ENCODE measurements around the gene NDST1. TPM values are rescaled to one million over a fixed set of nuclear protein-coding genes. Genes with fewer than 3 reads are reported as not detected.

NDST1 gene
- total and polyA plus RNA-seq, 10 of the 15 experiments (the other 5 are each of a cell fraction or from before 2014, with no cell fraction given): 0.20 to 53.5 (median 12.9) TPM

DNA sequence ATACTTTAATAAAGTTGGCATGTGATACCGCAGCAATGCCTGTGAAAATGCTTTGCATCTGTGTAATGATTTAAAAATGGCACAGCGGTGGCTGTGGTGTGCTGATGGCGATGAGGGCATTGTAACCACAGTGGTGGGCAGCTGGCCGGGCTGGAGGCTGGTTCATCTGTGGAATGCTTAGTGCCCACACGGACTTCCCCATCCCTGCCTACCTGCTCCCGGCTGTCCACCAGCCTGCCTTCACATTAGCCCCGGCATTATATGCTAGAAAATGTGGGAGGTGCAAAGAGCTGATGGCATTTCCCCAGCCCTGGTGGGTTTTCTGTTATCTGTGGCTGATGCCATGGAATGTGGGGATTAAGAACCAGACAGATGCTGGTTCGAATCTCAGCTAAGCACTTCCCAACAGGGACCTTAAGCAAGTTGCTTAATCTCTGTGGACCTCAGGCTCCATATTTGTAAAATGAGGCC lies 2.9 kb upstream of the NDST1 start (continued):
- TF ChIP-seq NKRF (conservative IDR thresholded peaks at IDR 0.05): no peak
- TF ChIP-seq EED (IDR thresholded peaks at IDR 0.05; ENCODE audit: low read depth): no peak
- no peak for TF ChIP-seq KAT2A (conservative IDR thresholded peaks at IDR 0.05; ENCODE audit: control insufficient read depth, low read depth, low read length)

- no peak overlapping the region for H3K27ac ChIP-seq (ENCODE audit: control insufficient read depth, insufficient read depth)
- H3K4me1 ChIP-seq (ENCODE audit: control insufficient read depth, insufficient read depth, low read length): no peaks in the 10 kb centered on the region
- peaks cover 4 to 6% of the 10 kb centered on the region in 2 experiments; a peak in 3 of 4 replicates for H3K36me3 ChIP-seq (ENCODE audit: control insufficient read depth in 2 of 2, insufficient read depth in 2 of 2, low read length in 1 of 2)
- H3K27me3 ChIP-seq (replicated peaks in 1 of 2; ENCODE audit: control insufficient read depth in 2 of 2, insufficient read depth in 2 of 2, low read length in 1 of 2): no peaks in the 10 kb centered on the region
- RAD21 ChIA-PET (ENCODE audit: unreplicated experiment): no interaction called here
- intact Hi-C loops (cut with micrococcal nuclease; ENCODE audit: unreplicated experiment): no loop called here
- 83% methylated on average over 8 of the region's 8 CpGs for WGBS (ENCODE audit: insufficient coverage, insufficient replicate concordance, low lambda C conversion rate, missing lambda C conversion rate)
- H3K79me2 ChIP-seq (ENCODE audit: control insufficient read depth, insufficient read depth, low read length): peaks cover 1% of the 10 kb centered on the region; the same call in 1 of the 2 replicates
- DNase-seq (ENCODE audit: low read depth, low spot score): no peak
- BruUV-seq (replicated peaks): no TSS peak
- CTCF ChIA-PET: interaction anchor here (0.5 to 1.9 kb wide), 3 partner anchors 47 to 733 kb away, joined by 3 to 6 read pairs (median 4); no protein-coding TSS in a partner anchor
- no peaks in the 10 kb centered on the region for H3K9me3 ChIP-seq (replicated peaks; ENCODE audit: control insufficient read depth, insufficient read depth, low read length)
- POLR2A ChIA-PET: interaction anchor here (0.8 kb wide), 1 partner anchor 16 kb away, joined by 3 read pairs; no protein-coding TSS in a partner anchor
- in situ Hi-C loops (cut with MboI): no loop called here
- SMC1A ChIA-PET (ENCODE audit: uncharacterized antibody, unreplicated experiment): no interaction called here
- no peak overlapping the region for H3K4me3 ChIP-seq
- no peak for ATAC-seq
- no peaks in the 10 kb centered on the region for H4K20me1 ChIP-seq (ENCODE audit: control insufficient read depth, insufficient read depth)
- H3K9ac ChIP-seq (ENCODE audit: control insufficient read depth, insufficient read depth, low read length): no peak overlapping the region
- no peak for FAIRE-seq
- H2AFZ ChIP-seq (ENCODE audit: control insufficient read depth, low read depth, low read length): no peak overlapping the region
- H3K4me2 ChIP-seq (ENCODE audit: control insufficient read depth, insufficient read depth): no peak overlapping the region
- TF ChIP-seq, protein P1, sequence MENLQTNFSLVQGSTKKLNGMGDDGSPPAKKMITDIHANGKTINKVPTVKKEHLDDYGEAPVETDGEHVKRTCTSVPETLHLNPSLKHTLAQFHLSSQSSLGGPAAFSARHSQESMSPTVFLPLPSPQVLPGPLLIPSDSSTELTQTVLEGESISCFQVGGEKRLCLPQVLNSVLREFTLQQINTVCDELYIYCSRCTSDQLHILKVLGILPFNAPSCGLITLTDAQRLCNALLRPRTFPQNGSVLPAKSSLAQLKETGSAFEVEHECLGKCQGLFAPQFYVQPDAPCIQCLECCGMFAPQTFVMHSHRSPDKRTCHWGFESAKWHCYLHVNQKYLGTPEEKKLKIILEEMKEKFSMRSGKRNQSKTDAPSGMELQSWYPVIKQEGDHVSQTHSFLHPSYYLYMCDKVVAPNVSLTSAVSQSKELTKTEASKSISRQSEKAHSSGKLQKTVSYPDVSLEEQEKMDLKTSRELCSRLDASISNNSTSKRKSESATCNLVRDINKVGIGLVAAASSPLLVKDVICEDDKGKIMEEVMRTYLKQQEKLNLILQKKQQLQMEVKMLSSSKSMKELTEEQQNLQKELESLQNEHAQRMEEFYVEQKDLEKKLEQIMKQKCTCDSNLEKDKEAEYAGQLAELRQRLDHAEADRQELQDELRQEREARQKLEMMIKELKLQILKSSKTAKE (IDR thresholded peaks at IDR 0.05; ENCODE audit: low read depth, poor library complexity, severe bottlenecking): no peak
- TF ChIP-seq PAX8 (IDR thresholded peaks at IDR 0.05): no peak
- no peak for TF ChIP-seq NFYA (IDR thresholded peaks at IDR 0.05; ENCODE audit: borderline replicate concordance, low read depth, low read length)
- TF ChIP-seq MAX (IDR thresholded peaks at IDR 0.05; ENCODE audit: low read depth, low read length): no peak
- no peak for TF ChIP-seq ZNF687 (IDR thresholded peaks at IDR 0.05)
- TF ChIP-seq, protein P2, sequence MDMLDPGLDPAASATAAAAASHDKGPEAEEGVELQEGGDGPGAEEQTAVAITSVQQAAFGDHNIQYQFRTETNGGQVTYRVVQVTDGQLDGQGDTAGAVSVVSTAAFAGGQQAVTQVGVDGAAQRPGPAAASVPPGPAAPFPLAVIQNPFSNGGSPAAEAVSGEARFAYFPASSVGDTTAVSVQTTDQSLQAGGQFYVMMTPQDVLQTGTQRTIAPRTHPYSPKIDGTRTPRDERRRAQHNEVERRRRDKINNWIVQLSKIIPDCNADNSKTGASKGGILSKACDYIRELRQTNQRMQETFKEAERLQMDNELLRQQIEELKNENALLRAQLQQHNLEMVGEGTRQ (IDR thresholded peaks at IDR 0.05; ENCODE audit: borderline replicate concordance, low read depth, low read length): no peak
- no peak for TF ChIP-seq RCOR1 (conservative IDR thresholded peaks at IDR 0.05; ENCODE audit: low read depth, low read length)
- no peak for TF ChIP-seq EZH2 (IDR thresholded peaks at IDR 0.05; ENCODE audit: borderline replicate concordance, control insufficient read depth, low read depth, low read length)
These were observed 2.1 kb upstream of the NDST1 start for GRCh38 chr5:150505816-150506215.

All from GM12878 (cell line).